Measurements from ENCODE around the gene RAB11FIP3. TPM values are rescaled to one million over a fixed set of nuclear protein-coding genes. Genes with fewer than 3 reads are reported as not detected.

Gene RAB11FIP3
- total and polyA plus RNA-seq, 8 donors = 22.0 to 67.4 (median 33.2) TPM

- no peak for ATAC-seq
- TF ChIP-seq CTCF (IDR thresholded peaks at IDR 0.05) = no peak
- WGBS, 2 donors = 70 to 86% methylated on average over 10 of the region's 10 CpGs
- Histone ChIP-seq H3K27me3 (no peaks in the 10 kb centered on the region), H3K4me3 (no peak overlapping the region), H3K36me3 (no peaks in the 10 kb centered on the region), H3K4me1 (peaks cover 0 to 7% (median 2%) of the 10 kb centered on the region in 3 donors), H3K9me3 (no peaks in the 10 kb centered on the region), H3K27ac (peak overlapping the region in 1 of 4 donors; percentile 89)
- peak in 1 of 6 donors; percentile 38 for DNase-seq
- intact Hi-C loops (cut with DNase I) = no loop called here
- FAIRE-seq = no peak
Observed at GRCh38 chr16:400061-400591, 25.3 kb upstream of the RAB11FIP3 start.

- peak; percentile 86 to 93 (median 90) for ATAC-seq
- peak within 1 kb of the TSS; percentile 78 to 90 (median 88) for H3K27ac ChIP-seq
- no peaks in the 10 kb centered on the region for H3K9me3 ChIP-seq
- DNase-seq = peak; percentile 94 to 100 (median 98)
- no peaks in the 10 kb centered on the region for H3K36me3 ChIP-seq
- H3K27me3 ChIP-seq = no peaks in the 10 kb centered on the region
- 0 to 1% methylated on average over 44 to 91 of the region's 91 CpGs for WGBS, 2 donors
- H3K4me3 ChIP-seq = peak within 1 kb of the TSS; percentile 42 to 96 (median 66)
- intact Hi-C loops (cut with DNase I) = no loop called here
- no peak for FAIRE-seq
- H3K4me1 ChIP-seq = peaks cover 0 to 7% (median 2%) of the 10 kb centered on the region in 3 donors
- no peak for TF ChIP-seq CTCF (IDR thresholded peaks at IDR 0.05)
Observed at GRCh38 chr16:401468-402348, 23.7 kb upstream of the RAB11FIP3 start, which contains the start of gene DECR2. DECR2 (plus strand) TSS chr16:401885; CDS start chr16:401964, 79 bp downstream.

- no peak for TF ChIP-seq CTCF (IDR thresholded peaks at IDR 0.05)
- H3K36me3 ChIP-seq = no peaks in the 10 kb centered on the region
- H3K9me3 ChIP-seq = no peaks in the 10 kb centered on the region
- ATAC-seq = no peak
- no peak overlapping the region for H3K27ac ChIP-seq
- FAIRE-seq = no peak
- intact Hi-C loops (cut with DNase I) = no loop called here
- H3K27me3 ChIP-seq = no peaks in the 10 kb centered on the region
- no peak for DNase-seq
- H3K4me1 ChIP-seq = peaks cover 0 to 2% (median 0%) of the 10 kb centered on the region in 3 donors
- 91 to 92% methylated on average over 11 to 12 of the region's 12 CpGs for WGBS, 2 donors
- H3K4me3 ChIP-seq = no peak overlapping the region
Observed at GRCh38 chr16:404971-405486, 20.4 kb upstream of the RAB11FIP3 start.

GRCh38 chr16:405548-406506, 19.6 kb upstream of the RAB11FIP3 start:
- no peak overlapping the region for H3K27ac ChIP-seq
- DNase-seq (peak in 1 of 6 donors; percentile 64), FAIRE-seq (no peak), ATAC-seq (no peak)
- intact Hi-C loops (cut with DNase I) = no loop called here
- peaks cover 0 to 4% (median 0%) of the 10 kb centered on the region in 3 donors for H3K36me3 ChIP-seq
- H3K4me1 ChIP-seq = peaks cover 0 to under 1% (median 0%) of the 10 kb centered on the region in 3 donors
- 83 to 89% methylated on average over 27 of the region's 27 CpGs for WGBS, 2 donors
- H3K27me3 ChIP-seq = no peaks in the 10 kb centered on the region
- no peak overlapping the region for H3K4me3 ChIP-seq
- TF ChIP-seq CTCF (IDR thresholded peaks at IDR 0.05) = no peak
- H3K9me3 ChIP-seq = no peaks in the 10 kb centered on the region

All from pancreas (tissue), 10 donors.